Psoas muscle (tissue), 8 donors: ENCODE results near the gene IRS1. TPM values are rescaled to one million over a fixed set of nuclear protein-coding genes. Genes with fewer than 3 reads are reported as not detected.

Experiments used
- ATAC-seq, 4 donors: fragments of 200-7000 bp; cut with Tn5 transposase; one replicate each; pipeline ENCODE4 v1.9.1; 2020; ENCODE audit warnings: moderate library complexity in 3 of 4, mild to moderate bottlenecking in 2 of 4
- DNase-seq, 2 donors: peaks; one replicate each; pipeline ENCODE4 v3.0.0-alpha.2; 2020
- H3K27ac ChIP-seq: fragments of 200-600 bp; one replicate; pipeline ENCODE4 v1.8.0; 2022
- H3K27me3 ChIP-seq, 3 donors: fragments of 200-600 bp in 1 of 3; one replicate each; pipeline versions ENCODE4 v1.6.1 to v1.8.0; 2013 to 2022; ENCODE audit warnings: low read length in 2 of 3, mild to moderate bottlenecking in 2 of 3, moderate library complexity in 1 of 3; ENCODE audit not compliant: insufficient read depth in 3 of 3
- H3K36me3 ChIP-seq, 2 donors: fragments of 200-600 bp in 1 of 2; one replicate each; pipeline versions ENCODE4 v1.6.1 to v1.8.0; 2013 to 2022; ENCODE audit warnings: low read depth in 1 of 2, mild to moderate bottlenecking in 1 of 2, moderate library complexity in 1 of 2; ENCODE audit not compliant: insufficient read depth in 1 of 2
- H3K4me1 ChIP-seq: fragments of 200-600 bp; one replicate; pipeline ENCODE4 v1.8.0; 2022
- H3K4me3 ChIP-seq: fragments of 200-600 bp; one replicate; pipeline ENCODE4 v1.8.0; 2022; ENCODE audit warnings: mild to moderate bottlenecking
- H3K9me3 ChIP-seq: fragments of 200-600 bp; one replicate; pipeline ENCODE4 v1.8.0; 2022
- whole genome bisulfite sequencing, 3 donors: extraction: QIAGEN DNeasy Blood & Tissue Kit; methylation state at CpG; one replicate each; pipeline versions ENCODE4 v1.1.6 to v1.1.7; 2013; 5-methylcytosine and 5-hydroxymethylcytosine counted together
- intact Hi-C, 2 donors: fragments of 100-400 bp; cut with DNase I; formaldehyde crosslinking; loops; one replicate each; pipeline versions ENCODE4 v1.11.0 to v1.14.2; 2022
- polyA plus RNA-seq, 3 donors: library from polyadenylated mRNA; stranded (reverse); fragments of 200-250 nt; gene quantifications; one replicate each; pipeline ENCODE4 v1.2.3, GENCODE V29; 2013
- total RNA-seq, 4 donors: library from RNA; stranded (reverse); fragmentation: NEBNext Ultra II Directional in 2 of 4; extraction: Animal tissue kit (Norgen Biotek cat#: 25700) in 2 of 4; gene quantifications; one replicate each; pipeline versions ENCODE4 v1.2.1 to v1.2.4, GENCODE V29; 2021 to 2023
- TF ChIP-seq, protein P1 (sequence below): fragments of 200-600 bp; IDR thresholded peaks from one replicate; pipeline ENCODE4 v1.8.0; 2022; ENCODE audit warnings: antibody characterized with exemption
- donor health status: healthy with polysubstance abuse.
- donor health status: DM: no; HTN: no; CAD: no; lungs with moderate emphysema.
- donor health status: Bipolar disorder and iron deficiency.
- donor health status: healthy.
- donor health status: DM: yes; HTN: yes; CAD: no.
- donor health status: DM: no; HTN: no; CAD: no.
- donor health status: DM: no; HTN: no; CAD: no.
- donor health status: DM: yes; HTN: yes; CAD: no.

The IRS1 gene
- total and polyA plus RNA-seq, 7 donors, result 2.5 to 21.0 (median 11.9) TPM

GRCh38 chr2:226683944-226684562 lies 115.6 kb downstream of the IRS1 start:
- no peaks in the 10 kb centered on the region for H3K36me3 ChIP-seq
- ATAC-seq (peak in 1 of 4 donors; percentile 39), DNase-seq (no peak)
- peaks cover 3% of the 10 kb centered on the region for H3K9me3 ChIP-seq
- H3K27ac ChIP-seq, result peak overlapping the region; percentile 78
- TF ChIP-seq, protein P1, sequence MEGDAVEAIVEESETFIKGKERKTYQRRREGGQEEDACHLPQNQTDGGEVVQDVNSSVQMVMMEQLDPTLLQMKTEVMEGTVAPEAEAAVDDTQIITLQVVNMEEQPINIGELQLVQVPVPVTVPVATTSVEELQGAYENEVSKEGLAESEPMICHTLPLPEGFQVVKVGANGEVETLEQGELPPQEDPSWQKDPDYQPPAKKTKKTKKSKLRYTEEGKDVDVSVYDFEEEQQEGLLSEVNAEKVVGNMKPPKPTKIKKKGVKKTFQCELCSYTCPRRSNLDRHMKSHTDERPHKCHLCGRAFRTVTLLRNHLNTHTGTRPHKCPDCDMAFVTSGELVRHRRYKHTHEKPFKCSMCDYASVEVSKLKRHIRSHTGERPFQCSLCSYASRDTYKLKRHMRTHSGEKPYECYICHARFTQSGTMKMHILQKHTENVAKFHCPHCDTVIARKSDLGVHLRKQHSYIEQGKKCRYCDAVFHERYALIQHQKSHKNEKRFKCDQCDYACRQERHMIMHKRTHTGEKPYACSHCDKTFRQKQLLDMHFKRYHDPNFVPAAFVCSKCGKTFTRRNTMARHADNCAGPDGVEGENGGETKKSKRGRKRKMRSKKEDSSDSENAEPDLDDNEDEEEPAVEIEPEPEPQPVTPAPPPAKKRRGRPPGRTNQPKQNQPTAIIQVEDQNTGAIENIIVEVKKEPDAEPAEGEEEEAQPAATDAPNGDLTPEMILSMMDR, result no peak
- peaks cover 21% of the 10 kb centered on the region for H3K4me1 ChIP-seq
- 27 to 58% (median 46%) methylated on average over 1 of the region's 1 CpG for WGBS, 3 donors
- intact Hi-C loops, result no loop called here
- H3K27me3 ChIP-seq, result no peaks in the 10 kb centered on the region
- H3K4me3 ChIP-seq, result no peak overlapping the region

DNA sequence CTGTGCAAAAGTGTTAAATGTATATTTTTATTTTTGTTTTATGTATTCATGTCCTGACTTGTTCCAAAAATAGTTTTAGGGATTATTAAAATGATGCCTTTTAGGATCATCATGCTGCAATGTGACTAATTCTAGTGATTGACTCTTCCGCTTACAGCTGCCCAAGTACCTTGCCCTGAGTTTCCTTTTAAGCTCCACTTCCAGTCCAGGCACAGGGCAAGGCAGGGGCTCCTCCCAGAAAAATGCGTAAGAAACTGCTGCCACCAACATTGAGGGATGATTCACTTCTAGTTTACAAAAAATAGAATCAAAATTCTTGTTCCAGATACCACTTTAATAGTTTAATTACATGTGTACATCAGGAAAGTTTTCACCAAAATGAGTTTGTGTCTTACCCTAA lies 116.4 kb downstream of the IRS1 start:
- H3K4me1 ChIP-seq, result peaks cover 21% of the 10 kb centered on the region
- TF ChIP-seq, protein P1, result no peak
- peak overlapping the region; percentile 78 for H3K27ac ChIP-seq
- ATAC-seq, result no peak
- H3K27me3 ChIP-seq, result no peaks in the 10 kb centered on the region
- no peak overlapping the region for H3K4me3 ChIP-seq
- no peaks in the 10 kb centered on the region for H3K36me3 ChIP-seq
- peaks cover under 1% of the 10 kb centered on the region for H3K9me3 ChIP-seq
- whole genome bisulfite sequencing, 3 donors, result 88 to 94% (median 88%) methylated on average over 2 of the region's 2 CpGs
- no peak for DNase-seq
- intact Hi-C loops, result no loop called here

Other genes with a start within 250 kb of the IRS1 start
- 10 to 100 TPM; 15.8 to 26.1 (median 20.1) TPM for gene RHBDD1, start 36.2 kb upstream of the IRS1 start, total RNA-seq
- gene RHBDD1, start 36.2 kb upstream of the IRS1 start, polyA plus RNA-seq, result 10 to 100 TPM in 1 of 3 donors, 1 to 10 TPM in 2; 6.7 to 24.5 (median 9.2) TPM